Fibroblast of skin of scalp (primary cell): ENCODE data around the gene CDH12.
A peak's percentile ranks its signal among the peaks of the same experiment; 100 is the strongest.

Experiments
- DNase-seq: peaks from one replicate; pipeline ENCODE4 v3.0.0-alpha.2; 2013

CDH12 gene

GRCh38 chr5:21807953-21808352 lies 1045.2 kb downstream of the CDH12 start:
- DNase-seq = peak; percentile 32

GRCh38 chr5:21806943-21807342 lies 1046.2 kb downstream of the CDH12 start:
- peak; percentile 89 for DNase-seq

- no peak for DNase-seq
Observed at GRCh38 chr5:21806271-21806670, 1046.9 kb downstream of the CDH12 start.

GRCh38 chr5:21802869-21803490 lies 1050.2 kb downstream of the CDH12 start:
- DNase-seq = peak; percentile 56

GRCh38 chr5:21802100-21802499 lies 1051.0 kb downstream of the CDH12 start:
- no peak for DNase-seq

GRCh38 chr5:21792748-21793147 lies 1060.4 kb downstream of the CDH12 start:
- no peak for DNase-seq

GRCh38 chr5:21791304-21791703 lies 1061.8 kb downstream of the CDH12 start:
- DNase-seq = peak; percentile 53

- DNase-seq = no peak
Observed at GRCh38 chr5:21784487-21784886, 1068.7 kb downstream of the CDH12 start.

GRCh38 chr5:21783074-21783679 lies 1070.0 kb downstream of the CDH12 start:
- DNase-seq = no peak

- no peak for DNase-seq
Observed at GRCh38 chr5:21776466-21776865, 1076.7 kb downstream of the CDH12 start.

GRCh38 chr5:21774801-21775200 lies 1078.3 kb downstream of the CDH12 start:
- DNase-seq = peak; percentile 1

GRCh38 chr5:21774281-21774680 lies 1078.9 kb downstream of the CDH12 start:
- no peak for DNase-seq

GRCh38 chr5:21773456-21773855 lies 1079.7 kb downstream of the CDH12 start:
- DNase-seq = no peak

GRCh38 chr5:21765406-21765805 lies 1087.7 kb downstream of the CDH12 start:
- no peak for DNase-seq

- no peak for DNase-seq
Observed at GRCh38 chr5:21739096-21739495, 1114.0 kb downstream of the CDH12 start.

GRCh38 chr5:21723500-21723899 lies 1129.6 kb downstream of the CDH12 start:
- no peak for DNase-seq

GRCh38 chr5:21711866-21712758 lies 1141.0 kb downstream of the CDH12 start:
- DNase-seq = peak; percentile 35

- no peak for DNase-seq
Observed at GRCh38 chr5:21709770-21710169, 1143.4 kb downstream of the CDH12 start.

GRCh38 chr5:21704974-21705668 lies 1148.0 kb downstream of the CDH12 start:
- no peak for DNase-seq

- DNase-seq = no peak
Observed at GRCh38 chr5:21701317-21701716, 1151.8 kb downstream of the CDH12 start.
